ENCODE data around the gene PRRC1.
A peak's percentile ranks its signal among the peaks of the same experiment; 100 is the strongest.
"Not testable (repeated sequence)": the region's sequence is repeated elsewhere in the genome, so short reads cannot be mapped to it uniquely, and the experiment has no call there.

Gene PRRC1

GRCh38 chr5:127549551-127549950 lies 32.1 kb downstream of the PRRC1 start:
- DNase-seq = no peak

- no peak for DNase-seq
Observed at GRCh38 chr5:127550652-127551409, 33.4 kb downstream of the PRRC1 start.

- DNase-seq = no peak
Observed at GRCh38 chr5:127551410-127552041, 34.1 kb downstream of the PRRC1 start.

DNA sequence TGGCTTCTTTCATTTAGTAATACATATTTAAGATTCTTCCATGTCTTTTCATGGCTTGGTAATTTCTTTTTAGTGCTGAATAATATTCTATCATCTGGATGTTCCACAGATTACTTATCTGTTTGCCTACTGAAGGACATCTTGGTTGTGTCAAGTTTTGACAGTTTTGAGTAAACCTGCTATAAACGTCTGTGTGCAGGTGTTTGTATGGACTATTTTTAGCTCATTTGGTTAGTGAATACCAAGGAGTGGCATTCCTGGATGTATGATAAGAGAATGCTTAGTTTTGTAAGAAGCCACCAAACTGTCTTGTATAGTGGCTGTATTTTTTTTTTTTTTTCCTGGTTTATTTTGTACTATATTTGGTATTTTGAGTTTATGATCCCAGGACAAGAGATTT lies 38.4 kb downstream of the PRRC1 start:
- no peak for DNase-seq

- DNase-seq = no peak
Observed at GRCh38 chr5:127556609-127557334, 39.3 kb downstream of the PRRC1 start.

DNA sequence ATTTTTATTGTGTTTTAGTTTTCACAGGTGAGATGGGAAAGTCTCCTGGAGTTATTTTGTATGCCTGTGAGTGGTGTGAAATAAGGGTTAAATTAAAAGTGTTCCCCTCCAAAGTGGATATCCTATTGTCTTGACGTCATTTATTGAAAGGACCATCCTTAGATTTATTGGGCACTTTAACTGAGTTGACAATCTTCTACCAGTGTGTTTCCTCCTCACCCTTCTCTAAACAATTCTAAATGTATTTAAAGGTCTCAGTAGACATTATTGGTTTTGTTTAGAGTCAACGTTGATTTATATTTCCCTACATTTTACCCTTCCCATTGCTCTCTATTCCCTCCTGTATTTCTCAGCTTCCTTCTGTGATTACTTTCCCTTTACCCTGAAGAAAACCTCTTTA lies 40.8 kb downstream of the PRRC1 start:
- DNase-seq = no peak

DNA sequence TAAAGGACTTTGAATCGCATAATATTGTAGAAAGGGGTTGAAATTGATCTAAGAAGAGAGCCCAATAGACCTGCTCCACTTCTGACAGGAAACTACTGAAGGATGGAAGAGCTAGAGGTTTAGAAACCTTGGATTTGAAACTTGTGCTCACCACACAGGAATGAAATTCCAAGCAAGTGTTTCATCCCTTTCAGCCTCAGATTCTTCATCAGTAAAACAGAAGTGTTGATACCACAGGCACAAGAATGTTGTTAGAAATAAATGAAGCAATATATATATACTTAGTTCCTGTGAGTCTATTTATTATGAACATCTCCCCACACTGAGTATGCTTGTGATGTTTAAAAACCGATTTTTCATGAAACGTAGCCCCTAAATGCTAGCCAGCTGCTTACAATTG lies 43.8 kb downstream of the PRRC1 start:
- DNase-seq = no peak

GRCh38 chr5:127562252-127562651 lies 44.8 kb downstream of the PRRC1 start:
- DNase-seq = no peak

GRCh38 chr5:127563136-127563535 lies 45.7 kb downstream of the PRRC1 start:
- no peak for DNase-seq

GRCh38 chr5:127564002-127564769 lies 46.7 kb downstream of the PRRC1 start:
- peak; percentile 44 for DNase-seq

DNA sequence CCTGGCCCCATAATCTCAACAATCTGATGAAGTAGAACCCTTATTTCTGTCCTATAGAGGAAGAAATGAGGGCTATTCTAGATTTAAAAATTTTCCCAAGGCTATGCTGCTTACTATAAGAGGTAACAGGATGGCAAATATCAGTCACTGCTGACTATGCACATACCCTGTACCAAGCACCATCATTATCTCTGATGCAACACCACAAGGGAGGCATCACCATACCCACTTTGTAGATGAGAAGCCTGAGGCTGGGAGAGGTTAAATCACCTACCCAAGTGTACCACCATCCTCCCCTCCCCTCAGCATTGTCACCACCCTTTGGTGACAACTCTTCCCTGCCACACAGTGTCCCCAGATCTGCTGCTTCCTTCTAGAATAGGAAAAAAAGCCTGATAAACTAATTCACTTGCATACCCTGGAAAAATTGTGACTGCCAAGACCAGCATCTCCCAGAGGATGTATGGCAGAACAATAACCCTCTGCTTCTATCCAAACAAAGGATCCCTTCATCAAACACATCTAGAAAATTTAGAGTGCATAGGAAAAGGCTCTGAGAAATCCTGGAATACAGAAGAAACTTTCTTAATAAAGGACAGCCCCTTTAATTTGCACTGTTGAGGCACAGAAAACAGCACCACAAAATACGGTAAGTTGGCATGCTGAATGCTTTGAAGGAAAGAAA lies 48.3 kb downstream of the PRRC1 start:
- DNase-seq = no peak

DNA sequence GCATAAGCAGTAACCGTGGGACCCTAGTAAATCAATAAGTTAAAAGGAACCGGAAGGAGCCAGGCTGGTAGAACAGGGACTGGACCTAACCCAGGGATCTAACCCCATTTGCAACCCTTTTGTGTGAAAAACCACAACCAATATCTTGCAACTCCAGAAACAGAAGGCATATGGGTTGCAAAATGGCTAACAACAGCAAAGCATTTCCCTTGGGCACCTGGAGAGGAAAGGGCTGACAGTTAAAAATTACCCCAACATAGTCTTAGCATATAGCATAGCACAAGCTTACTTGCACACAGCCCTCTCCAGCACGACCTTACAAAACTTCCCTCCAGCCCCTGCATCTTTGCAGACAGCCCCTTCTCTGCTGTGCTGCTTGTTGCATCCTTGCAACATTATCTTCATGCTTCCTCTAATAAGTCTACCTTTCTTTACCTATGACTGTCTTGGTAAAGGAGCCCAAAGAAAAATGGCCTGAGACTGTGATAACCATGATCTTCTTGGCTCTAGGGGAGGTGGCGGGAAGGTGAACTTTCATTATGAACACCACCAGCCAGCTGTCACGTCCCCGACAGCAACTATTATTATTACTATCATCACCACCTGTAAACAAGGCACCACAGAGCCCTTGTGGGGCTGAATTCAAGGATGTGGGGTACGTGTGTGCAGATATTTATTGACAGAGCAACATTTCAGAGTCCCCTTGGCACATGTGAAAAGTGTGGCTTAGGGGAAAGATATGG lies 49.8 kb downstream of the PRRC1 start:
- no peak for DNase-seq

DNA sequence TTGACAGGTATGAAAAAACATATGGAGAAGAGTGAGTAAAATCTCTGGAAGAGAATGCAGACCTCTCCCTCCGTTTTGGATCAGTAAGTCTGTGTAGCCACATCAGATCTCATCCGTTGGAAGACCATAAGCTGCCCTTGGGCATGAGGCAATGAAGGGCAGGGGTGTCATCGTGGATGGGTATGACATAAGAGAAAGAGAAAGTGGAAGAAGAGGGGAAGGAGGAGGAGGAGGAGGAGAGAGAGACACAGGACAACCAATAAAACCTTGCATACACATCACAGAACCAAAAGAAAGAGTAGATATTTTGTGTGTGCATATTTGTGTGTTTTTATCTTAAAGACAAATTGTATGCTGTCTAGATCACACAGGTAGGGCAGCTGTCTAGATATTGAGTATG lies 50.7 kb downstream of the PRRC1 start:
- DNase-seq = no peak

GRCh38 chr5:127569471-127569870 lies 52.0 kb downstream of the PRRC1 start:
- DNase-seq = not testable (repeated sequence)

- no peak for DNase-seq
Observed at GRCh38 chr5:127571314-127572131, 54.1 kb downstream of the PRRC1 start.

DNA sequence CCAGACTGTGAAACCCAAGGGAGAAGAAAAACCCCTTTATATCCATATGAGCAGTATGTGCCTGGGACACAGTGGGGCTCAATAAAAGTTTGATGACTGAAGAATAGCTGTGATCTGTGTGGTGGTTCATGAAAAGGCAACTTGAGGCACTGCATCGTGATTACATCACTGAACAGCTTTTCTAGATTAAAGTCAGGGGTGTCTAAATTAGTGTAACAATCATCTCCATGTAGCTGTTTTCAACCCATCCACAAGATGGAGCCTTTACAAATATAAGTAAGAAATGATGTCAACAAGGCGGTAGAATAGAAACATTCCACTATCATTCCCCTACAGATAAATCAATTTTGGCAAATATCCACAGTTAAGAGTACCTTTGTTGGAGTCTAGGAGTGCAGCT lies 55.5 kb downstream of the PRRC1 start:
- DNase-seq = no peak

GRCh38 chr5:127574852-127575679 lies 57.6 kb downstream of the PRRC1 start:
- DNase-seq = no peak

GRCh38 chr5:127577458-127577857 lies 60.0 kb downstream of the PRRC1 start:
- no peak for DNase-seq

GRCh38 chr5:127580731-127581130 lies 63.3 kb downstream of the PRRC1 start:
- no peak for DNase-seq

- DNase-seq = no peak
Observed at GRCh38 chr5:127581450-127581849, 64.0 kb downstream of the PRRC1 start.

Data from activated gamma-delta T cell treated with Interleukin-2 at 50 U/mL for 16 hours (primary cell).